Measurements from ENCODE around the gene FAM174B.

- TF ChIP-seq CTCF (IDR thresholded peaks at IDR 0.05 in 2 of 3, conservative IDR thresholded peaks at IDR 0.05 in 1 of 3; ENCODE audit: control insufficient read depth in 2 of 3, extremely low read depth in 1 of 3, insufficient read depth in 1 of 3, low read depth in 3 of 3, low read length in 3 of 3): no peak
- TF ChIP-seq SMAD1 (IDR thresholded peaks at IDR 0.05; ENCODE audit: low read depth, partially characterized antibody): no peak
- no peak for TF ChIP-seq BMI1 (IDR thresholded peaks at IDR 0.05; ENCODE audit: borderline replicate concordance)
- TF ChIP-seq EZH2 (IDR thresholded peaks at IDR 0.05; ENCODE audit: borderline replicate concordance, control insufficient read depth, low read depth, low read length): no peak
Measured at GRCh38 chr15:92570391-92570790, 85.2 kb downstream of the FAM174B start.
